WI38 (cell line): Measurements from ENCODE around the gene HCAR2.
A peak's percentile ranks its signal among the peaks of the same experiment; 100 is the strongest.
"Not testable (repeated sequence)": the region's sequence is repeated elsewhere in the genome, so short reads cannot be mapped to it uniquely, and the experiment has no call there.

Experiments used
- H3K4me3 ChIP-seq: 2 replicates; pipeline ENCODE4 v1.5.1; 2011; ENCODE audit warnings: low read depth, mild to moderate bottlenecking, control low read depth, low read length
- TF ChIP-seq, protein P1 (sequence below): IDR thresholded peaks from 2 replicates; pipeline ENCODE4 v1.5.1; 2012; ENCODE audit warnings: low read depth, mild to moderate bottlenecking, control low read depth, low read length

Gene HCAR2

DNA sequence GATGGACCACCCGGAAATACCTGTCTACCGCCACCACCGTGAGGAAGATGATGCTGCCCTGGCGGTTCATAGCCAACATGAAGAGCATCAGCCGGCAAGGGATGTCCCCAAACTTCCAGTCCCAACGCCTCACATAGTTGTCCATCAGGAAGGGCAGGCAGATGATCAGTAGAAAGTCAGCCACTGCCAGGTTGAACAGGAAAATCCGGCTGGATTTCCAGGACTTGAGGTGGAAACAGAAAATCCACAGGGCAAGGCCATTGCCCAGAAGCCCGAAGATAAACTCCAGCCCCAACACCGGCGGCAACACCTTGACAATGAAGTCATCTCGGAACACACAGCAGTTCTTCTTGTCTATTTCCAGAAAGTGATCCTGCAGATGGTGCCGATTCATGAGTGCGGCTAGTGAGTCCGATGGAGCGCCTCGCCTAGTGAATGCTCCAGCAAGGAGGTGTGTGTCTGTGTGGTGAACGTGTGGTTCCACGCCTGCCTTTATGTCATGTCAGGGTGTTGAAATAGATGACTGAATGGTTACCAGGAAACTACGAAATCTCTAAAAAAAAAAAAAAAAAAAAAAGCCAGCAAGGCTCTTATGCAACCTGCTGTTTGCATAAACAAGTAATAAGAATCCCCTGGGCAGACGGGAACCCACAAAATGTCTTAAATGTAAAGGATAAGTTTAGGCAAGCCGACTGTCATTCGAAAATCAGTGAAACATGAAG lies at the start of gene HCAR2:
HCAR2 (minus strand) TSS at position 468 of the 722 bp plus-strand sequence; CDS start at position 394, 74 bp downstream.
- not testable (repeated sequence) for H3K4me3 ChIP-seq

DNA sequence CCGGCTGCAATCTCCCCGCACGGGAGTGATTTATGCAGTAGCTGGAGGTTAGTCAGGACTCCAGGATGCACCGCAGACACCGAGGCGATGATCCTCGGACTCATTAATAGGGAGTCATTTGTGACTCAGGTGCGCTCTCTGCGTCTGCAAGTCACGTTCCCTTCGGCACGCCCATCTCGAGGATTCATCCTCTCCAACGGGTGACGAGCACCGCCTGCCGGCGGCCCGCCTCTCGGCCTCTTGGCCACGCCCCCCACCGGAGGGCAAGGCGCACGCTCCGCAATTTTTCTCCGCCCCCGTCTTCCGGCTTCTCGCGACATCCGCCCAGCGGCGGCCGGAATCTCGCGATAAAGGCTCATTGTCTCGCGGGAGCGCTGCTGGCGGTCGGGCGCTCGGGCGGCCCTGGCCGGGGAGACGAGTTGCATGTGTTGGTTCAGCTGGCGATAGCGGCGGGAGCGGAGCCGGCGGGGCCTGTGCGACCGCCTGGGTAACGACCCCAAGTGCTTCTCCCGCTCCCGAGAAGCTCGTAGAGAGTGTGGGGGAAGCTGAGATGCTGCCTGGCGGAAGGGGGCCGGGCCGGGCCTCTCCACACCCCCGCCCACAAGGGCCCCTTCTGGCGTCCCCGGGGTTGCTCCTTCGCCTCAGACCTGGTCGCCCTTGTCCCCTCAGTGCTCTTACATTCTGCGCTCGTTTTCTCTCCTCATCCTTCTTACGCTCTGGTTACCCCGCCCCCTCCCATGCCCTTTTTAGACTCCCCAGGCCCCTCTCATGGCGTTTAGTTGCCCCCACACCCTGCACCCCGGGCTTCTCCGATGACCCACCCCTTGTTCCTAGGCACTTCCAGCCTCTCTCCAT lies 49.5 kb upstream of the HCAR2 start, which contains the start of gene DENR:
DENR (plus strand) TSS at position 361 of the 855 bp plus-strand sequence. CDS start 878 bp downstream, outside the sequence.
- peak within 1 kb of the TSS; percentile 83 for H3K4me3 ChIP-seq
- TF ChIP-seq, protein P1, sequence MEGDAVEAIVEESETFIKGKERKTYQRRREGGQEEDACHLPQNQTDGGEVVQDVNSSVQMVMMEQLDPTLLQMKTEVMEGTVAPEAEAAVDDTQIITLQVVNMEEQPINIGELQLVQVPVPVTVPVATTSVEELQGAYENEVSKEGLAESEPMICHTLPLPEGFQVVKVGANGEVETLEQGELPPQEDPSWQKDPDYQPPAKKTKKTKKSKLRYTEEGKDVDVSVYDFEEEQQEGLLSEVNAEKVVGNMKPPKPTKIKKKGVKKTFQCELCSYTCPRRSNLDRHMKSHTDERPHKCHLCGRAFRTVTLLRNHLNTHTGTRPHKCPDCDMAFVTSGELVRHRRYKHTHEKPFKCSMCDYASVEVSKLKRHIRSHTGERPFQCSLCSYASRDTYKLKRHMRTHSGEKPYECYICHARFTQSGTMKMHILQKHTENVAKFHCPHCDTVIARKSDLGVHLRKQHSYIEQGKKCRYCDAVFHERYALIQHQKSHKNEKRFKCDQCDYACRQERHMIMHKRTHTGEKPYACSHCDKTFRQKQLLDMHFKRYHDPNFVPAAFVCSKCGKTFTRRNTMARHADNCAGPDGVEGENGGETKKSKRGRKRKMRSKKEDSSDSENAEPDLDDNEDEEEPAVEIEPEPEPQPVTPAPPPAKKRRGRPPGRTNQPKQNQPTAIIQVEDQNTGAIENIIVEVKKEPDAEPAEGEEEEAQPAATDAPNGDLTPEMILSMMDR, result peak; percentile 93

DNA sequence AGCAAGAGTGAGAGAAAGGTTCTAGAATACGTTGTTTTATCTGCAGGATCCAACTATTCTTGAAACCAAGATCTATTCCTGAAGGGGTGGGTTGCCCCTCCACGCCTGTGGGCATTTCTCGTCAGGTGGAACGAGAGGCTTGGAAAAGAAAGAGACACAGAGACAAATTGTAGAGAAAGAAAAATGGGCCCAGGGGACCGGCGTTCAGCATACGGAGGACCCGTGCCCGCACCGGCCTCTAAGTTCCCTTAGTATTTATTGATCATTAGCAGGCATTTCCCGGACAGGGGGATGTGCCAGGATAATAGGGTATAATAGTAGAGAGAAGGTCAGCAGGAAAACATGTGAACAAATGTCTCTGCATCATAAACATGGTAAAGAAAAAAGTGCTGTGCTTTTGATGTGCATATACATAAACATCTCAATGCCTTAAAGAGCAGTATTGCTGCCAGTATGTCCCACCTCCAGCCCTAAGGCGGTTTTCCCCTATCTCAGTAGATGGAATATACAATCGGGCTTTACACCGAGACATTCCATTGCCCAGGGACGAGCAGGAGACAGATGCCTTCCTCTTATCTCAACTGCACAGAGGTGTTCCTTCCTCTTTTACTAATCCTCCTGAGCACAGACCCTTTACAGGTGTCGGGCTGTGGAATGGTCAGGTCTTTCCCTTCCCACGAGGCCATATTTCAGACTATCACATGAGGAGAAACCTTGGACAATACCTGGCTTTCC lies 47.8 kb upstream of the HCAR2 start:
- not testable (repeated sequence) for H3K4me3 ChIP-seq

DNA sequence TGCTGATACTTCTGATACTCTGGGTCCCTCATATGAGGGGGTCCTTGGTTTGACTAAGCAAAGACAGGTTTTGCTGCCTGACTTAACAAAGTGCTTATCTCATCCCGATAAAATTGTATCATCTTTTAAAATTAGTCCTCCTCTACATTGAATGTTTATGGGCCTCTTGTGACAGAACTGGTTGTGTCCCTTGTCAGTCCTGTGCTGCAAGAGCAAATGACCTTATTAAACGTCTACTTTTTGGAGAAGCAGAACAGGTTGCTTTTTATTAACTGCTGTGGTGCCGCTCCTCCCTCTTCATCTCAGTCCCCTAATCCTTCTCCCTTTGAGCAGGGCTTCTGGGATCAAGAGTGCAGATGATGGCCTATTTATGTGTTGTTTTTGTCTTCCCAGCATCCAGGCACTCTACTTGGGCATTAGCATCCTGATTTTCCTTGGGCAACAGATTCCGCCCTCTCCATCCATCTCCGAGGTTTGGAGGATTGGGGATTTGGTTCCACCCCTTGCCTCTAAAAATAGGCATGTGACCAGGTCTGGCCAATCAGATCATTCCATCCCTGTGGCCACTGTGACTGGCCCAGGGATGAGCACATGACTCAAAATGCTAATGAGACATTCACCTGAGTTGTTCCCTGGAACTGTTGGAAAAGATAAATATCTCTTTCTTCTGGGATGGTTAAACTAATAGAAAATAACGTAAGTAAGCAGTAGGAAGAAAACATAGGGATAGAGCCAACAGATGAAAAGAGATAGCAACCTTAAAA lies 46.6 kb upstream of the HCAR2 start:
- TF ChIP-seq, protein P1, result no peak
- no peak overlapping the region for H3K4me3 ChIP-seq

DNA sequence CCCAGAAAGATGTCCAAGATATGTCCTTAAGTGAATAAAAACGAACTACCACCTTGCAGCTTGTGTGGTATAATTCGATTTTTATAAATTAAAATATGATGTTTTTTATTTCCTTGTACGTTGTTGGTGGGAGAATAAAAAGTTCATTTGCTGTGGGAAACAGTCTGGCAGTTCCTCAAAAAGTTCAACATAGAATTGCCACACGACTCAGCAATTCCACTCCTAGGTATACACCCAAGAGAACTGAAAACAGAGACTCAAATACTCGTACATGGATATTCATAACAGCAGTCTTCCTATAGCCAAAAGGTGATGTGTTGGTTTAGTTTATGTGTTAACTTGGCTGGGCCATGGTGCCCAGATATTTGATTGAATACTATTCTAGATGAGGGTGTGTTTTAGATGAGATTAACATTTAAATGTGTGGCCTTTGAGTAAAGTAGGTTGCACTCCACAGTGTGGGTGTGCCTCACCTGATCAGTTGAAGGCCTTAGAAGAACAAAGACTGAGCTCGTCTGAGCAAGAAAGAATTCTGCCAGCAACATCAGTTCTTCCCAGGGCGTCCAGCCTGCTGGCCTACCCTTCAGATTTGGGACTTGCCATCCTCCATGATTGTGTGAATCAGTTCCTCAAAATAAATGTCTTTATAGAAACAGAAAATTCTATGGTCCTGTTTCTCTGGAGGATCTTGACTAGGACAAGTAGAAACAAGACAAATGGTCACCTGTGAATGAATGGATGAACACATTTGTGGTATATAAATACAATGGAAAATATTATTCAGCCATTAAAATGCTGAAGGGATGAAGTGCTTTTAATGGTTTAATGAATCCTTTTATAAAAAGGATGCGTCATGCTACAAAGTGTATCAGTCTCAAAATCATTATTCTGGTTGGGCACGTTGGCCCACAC lies 44.3 kb upstream of the HCAR2 start:
- no peak overlapping the region for H3K4me3 ChIP-seq
- TF ChIP-seq, protein P1, result no peak

DNA sequence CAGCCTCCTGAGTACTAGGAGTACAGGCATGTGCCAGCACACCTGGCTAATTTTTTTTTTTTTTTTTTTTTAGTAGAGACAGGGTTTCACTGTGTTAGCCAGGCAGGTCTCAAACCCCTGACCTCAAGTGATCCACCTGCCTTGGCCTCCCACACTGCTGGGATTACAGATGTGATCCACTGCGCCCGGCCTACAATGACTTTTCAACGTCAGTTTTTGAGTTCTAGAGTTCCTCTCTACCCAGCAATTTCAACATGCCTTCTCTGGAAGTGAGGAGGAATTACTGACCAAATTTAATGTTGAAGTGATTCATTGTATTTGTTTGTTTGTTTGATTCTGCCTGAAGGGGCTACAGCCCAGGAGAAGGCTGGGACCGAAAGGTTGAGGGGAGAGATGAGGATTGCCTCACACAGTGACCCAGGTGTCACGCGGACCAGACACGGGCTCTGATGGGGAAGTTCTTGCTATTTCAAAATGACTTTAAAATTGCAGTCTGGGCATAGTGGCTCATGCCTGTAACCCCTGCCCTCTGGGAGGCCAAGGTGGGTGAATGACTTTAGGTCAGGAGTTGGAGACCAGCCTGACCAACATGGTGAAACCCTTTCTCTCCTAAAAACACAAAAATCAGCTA lies 40.9 kb upstream of the HCAR2 start:
- H3K4me3 ChIP-seq, result no peak overlapping the region
- TF ChIP-seq, protein P1, result no peak

DNA sequence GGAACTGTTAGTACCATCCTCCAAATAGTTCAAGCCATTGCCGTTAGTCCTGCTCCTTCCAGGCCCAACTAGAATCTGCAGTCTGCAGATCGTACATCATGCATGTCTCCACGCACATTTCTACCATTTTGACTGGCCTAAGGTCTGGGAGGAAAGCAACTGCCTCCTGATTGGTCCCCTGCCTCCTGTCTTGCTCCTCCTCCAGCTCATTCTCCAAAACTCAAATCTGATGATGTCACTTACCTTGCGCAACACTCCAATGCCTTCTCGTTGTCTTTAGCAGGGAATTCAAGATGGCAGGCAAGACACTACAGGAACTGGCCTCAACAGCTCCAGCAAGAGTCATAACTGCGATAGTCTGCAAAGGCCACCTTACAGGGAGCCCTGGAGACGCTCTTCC lies 37.2 kb upstream of the HCAR2 start:
- H3K4me3 ChIP-seq, result no peak overlapping the region
- TF ChIP-seq, protein P1, result no peak
